Measurements from ENCODE around the gene ZNF672. TPM values are rescaled to one million over a fixed set of nuclear protein-coding genes. Genes with fewer than 3 reads are reported as not detected.

The ZNF672 gene
- total RNA-seq, 1 donor from 2014 or later, result 28.7 TPM

DNA sequence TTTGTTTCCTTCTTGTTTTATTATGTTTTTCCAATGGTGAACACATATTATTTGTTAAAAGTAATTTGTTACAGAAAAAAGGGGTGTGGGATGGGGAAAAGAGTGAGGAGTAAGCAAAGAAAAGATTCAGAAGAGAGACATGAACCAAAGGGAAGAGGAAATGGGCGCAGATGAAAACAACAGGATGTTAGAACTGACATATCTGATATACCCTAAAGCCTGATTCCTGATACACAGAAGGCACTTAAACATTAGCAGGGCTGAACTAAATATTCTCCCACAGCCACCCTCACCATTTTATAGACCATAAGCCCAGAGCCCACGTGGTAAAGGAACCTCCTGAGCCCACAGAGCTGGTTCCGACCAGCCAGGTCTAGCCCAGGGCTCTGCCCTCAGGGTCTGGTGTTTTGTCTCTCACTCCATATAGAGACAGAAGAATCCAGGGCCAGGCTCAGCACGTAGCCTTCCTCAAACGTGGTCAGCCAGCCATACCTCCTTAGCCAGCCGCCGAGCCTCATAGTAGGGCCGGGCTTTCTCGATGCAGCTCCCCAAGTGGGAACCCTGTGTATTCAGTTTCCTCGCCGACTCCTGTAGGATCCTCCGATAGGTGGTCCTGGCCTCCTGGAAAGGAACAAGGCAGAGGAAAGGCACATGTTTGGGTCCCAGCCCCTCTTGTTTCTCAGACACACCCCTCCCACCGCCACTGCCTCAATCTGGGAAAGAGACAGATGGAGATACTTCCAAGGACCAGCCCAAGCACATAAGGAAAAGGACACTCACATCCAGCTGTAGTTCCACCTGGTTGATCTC, 21.8 kb upstream of the ZNF672 start:
- no peak for DNase-seq (ENCODE audit: low read depth)
- Histone ChIP-seq H3K27me3 (ENCODE audit: control insufficient read depth, insufficient read depth, low read length) (no peaks in the 10 kb centered on the region), H3K36me3 (ENCODE audit: control insufficient read depth, insufficient read depth, low read length) (no peaks in the 10 kb centered on the region)

DNA sequence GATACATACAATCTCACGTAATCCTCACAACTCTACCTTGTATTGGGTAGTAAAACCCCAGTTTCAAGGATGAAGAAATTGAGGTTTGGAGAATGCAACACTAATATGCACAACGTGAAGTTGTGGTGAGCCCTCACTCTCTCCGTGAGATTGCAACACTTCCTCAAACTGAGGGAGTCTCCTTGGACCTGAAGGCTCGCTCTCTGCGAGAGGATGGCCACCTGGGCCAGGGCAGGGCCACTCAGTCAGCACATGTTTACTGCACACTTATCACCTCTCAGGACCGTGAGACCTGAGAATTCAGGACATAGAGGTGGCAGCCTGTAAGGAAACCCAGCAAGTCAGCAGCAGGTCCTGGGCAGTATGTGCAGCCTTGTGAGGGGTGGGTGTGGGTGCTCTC, 21.0 kb upstream of the ZNF672 start:
- no peak for TF ChIP-seq CTCF (IDR thresholded peaks at IDR 0.05; ENCODE audit: insufficient read depth, low read length, poor library complexity, severe bottlenecking)
- H3K36me3 ChIP-seq (ENCODE audit: control insufficient read depth, insufficient read depth, low read length), result no peaks in the 10 kb centered on the region
- DNase-seq (ENCODE audit: low read depth), result no peak
- H3K4me3 ChIP-seq (ENCODE audit: low read depth, low read length), result no peak overlapping the region
- H3K27me3 ChIP-seq (ENCODE audit: control insufficient read depth, insufficient read depth, low read length), result no peaks in the 10 kb centered on the region

More for the DNA sequence above, 21.8 kb upstream of the ZNF672 start:
- H3K4me3 ChIP-seq (ENCODE audit: low read depth, low read length), result no peak overlapping the region
- TF ChIP-seq CTCF (IDR thresholded peaks at IDR 0.05; ENCODE audit: insufficient read depth, low read length, poor library complexity, severe bottlenecking), result no peak

GRCh38 chr1:248818505-248819374, 19.3 kb upstream of the ZNF672 start:
- no peak overlapping the region for H3K4me3 ChIP-seq (ENCODE audit: low read depth, low read length)
- H3K27me3 ChIP-seq (ENCODE audit: control insufficient read depth, insufficient read depth, low read length), result no peaks in the 10 kb centered on the region
- no peaks in the 10 kb centered on the region for H3K36me3 ChIP-seq (ENCODE audit: control insufficient read depth, insufficient read depth, low read length)
- no peak for DNase-seq (ENCODE audit: low read depth)
- no peak for TF ChIP-seq CTCF (IDR thresholded peaks at IDR 0.05; ENCODE audit: insufficient read depth, low read length, poor library complexity, severe bottlenecking)

DNA sequence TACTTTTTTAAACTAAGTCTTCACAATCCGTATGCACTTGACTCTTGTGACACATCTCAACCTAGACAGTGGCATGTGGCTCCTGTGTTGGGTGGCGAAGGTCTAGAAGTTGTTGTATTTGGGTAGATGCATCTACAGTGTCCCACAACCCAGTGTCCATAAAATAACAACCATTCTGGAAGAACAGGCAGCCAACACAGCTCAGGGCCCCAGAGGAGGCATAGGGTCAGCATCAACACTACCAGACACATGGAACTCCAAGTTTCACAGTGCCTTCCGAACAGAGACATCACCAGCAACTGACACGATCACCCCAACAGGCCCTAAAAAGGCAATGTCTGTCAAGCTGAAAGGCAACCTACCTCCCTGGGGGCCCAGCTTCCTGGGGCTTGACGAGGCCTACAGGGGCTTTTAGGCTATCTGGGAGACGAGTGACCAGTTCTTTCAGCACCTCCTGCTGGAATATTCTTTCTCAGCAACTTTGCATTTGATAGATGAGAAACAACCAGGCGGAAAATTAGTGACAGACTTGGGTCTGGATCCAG, 17.9 kb upstream of the ZNF672 start:
- Histone ChIP-seq H3K4me3 (ENCODE audit: low read depth, low read length) (no peak overlapping the region), H3K36me3 (ENCODE audit: control insufficient read depth, insufficient read depth, low read length) (no peaks in the 10 kb centered on the region), H3K27me3 (ENCODE audit: control insufficient read depth, insufficient read depth, low read length) (no peaks in the 10 kb centered on the region)
- no peak for DNase-seq (ENCODE audit: low read depth)
- no peak for TF ChIP-seq CTCF (IDR thresholded peaks at IDR 0.05; ENCODE audit: insufficient read depth, low read length, poor library complexity, severe bottlenecking)

- no peaks in the 10 kb centered on the region for H3K36me3 ChIP-seq (ENCODE audit: control insufficient read depth, insufficient read depth, low read length)
- H3K4me3 ChIP-seq (ENCODE audit: low read depth, low read length), result no peak overlapping the region
- H3K27me3 ChIP-seq (ENCODE audit: control insufficient read depth, insufficient read depth, low read length), result no peaks in the 10 kb centered on the region
- peak; percentile 68 for DNase-seq (ENCODE audit: low read depth)
- TF ChIP-seq CTCF (IDR thresholded peaks at IDR 0.05; ENCODE audit: insufficient read depth, low read length, poor library complexity, severe bottlenecking), result no peak
Measured at GRCh38 chr1:248821101-248821500, 16.9 kb upstream of the ZNF672 start.
